Keratinocyte (primary cell): ENCODE data around the gene KDM3A.

Experiments
- CTCF ChIP-seq, 3 experiments: IDR thresholded peaks in 1 of 3; conservative IDR thresholded peaks in 1 of 3; optimal IDR thresholded peaks in 1 of 3; 2 replicates in 2 of 3; 3 replicates in 1 of 3; pipeline versions ENCODE3 to v1.5.1; 2011; ENCODE audit warnings: low read length in 3 of 3, mild to moderate bottlenecking in 3 of 3, moderate library complexity in 2 of 3, control low read depth in 1 of 3, inconsistent platforms in 1 of 3; ENCODE audit not compliant: insufficient read depth in 2 of 3; ENCODE audit errors: extremely low read depth in 1 of 3
- EZH2 ChIP-seq: IDR thresholded peaks from one replicate; pipeline ENCODE4 v1.6.1; 2012; ENCODE audit warnings: inconsistent platforms, mild to moderate bottlenecking, low read length, moderate library complexity

GRCh38 chr2:86461042-86461743 is 20.0 kb downstream of the KDM3A start:
- TF ChIP-seq EZH2 (no peak), CTCF (optimal IDR thresholded peaks at IDR 0.05 in 1 of 3, IDR thresholded peaks at IDR 0.05 in 1 of 3, conservative IDR thresholded peaks at IDR 0.05 in 1 of 3; ENCODE audit: extremely low read depth in 1 of 3, insufficient read depth in 2 of 3, low read length in 3 of 3) (no peak)
